Placental pericyte (primary cell): ENCODE data around the gene POTEE. TPM values are rescaled to one million over a fixed set of nuclear protein-coding genes. Genes with fewer than 3 reads are reported as not detected.

Experiments used
- small RNA-seq: library from RNA; depleted of rRNA; stranded (forward); fragments of <200 nt; gene quantifications from one replicate; pipeline ENCODE3, GENCODE V24; 2012; ENCODE audit warnings: low replicate concordance
- total RNA-seq: library from RNA; depleted of rRNA; stranded (reverse); fragments of >200 nt; gene quantifications from 2 replicates; pipeline ENCODE4 v1.2.3, GENCODE V29; 2012

The POTEE gene
- total RNA-seq, result not detected in 2 replicates

DNA sequence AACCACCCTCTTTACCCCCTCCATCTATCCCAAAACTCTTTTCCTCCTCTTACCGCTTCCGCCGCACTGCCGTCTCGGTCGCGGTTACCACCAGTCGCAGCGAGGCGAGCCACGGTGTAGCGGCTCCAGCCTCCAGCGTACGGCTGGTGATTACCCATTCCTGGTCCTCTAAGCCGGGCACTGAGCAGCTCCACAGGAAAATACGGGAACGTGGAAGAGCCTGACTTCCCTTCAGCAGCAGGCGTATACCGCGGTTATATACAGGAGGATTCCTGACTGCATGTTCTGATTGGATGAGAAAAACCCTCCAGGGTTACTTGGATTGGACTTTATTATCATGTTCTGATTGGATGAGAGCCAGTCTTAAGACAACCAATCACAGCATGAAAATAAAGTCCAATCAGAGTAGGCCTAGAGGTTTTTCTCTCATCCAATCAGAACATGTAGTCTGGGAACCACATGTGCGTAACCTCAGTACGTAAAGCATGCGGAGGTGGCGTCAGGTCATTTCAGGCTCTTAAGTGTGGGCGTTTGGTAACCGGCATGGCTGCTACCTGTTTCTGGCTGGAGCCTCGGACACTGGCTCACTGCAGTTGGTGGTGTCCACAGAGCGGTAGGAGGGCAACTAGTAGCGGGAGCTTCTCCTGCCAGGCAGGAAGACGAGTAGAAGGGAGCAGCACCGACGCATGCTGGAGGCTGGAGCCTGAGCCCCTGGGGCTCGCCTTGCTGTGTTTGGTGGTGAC, at the start of gene POTEE:
POTEE (plus strand) TSS at position 507 of the 743 bp plus-strand sequence. CDS start 8,867 bp downstream, outside the sequence.

Small RNAs within 50 kb of the gene (small RNA-seq; reads per million reads assigned to genes)
- gene AC009477.1, result not detected
- not detected for gene RNU6-127P

Other genes starting within 250 kb of the POTEE start
- gene FAM168B, start 116.1 kb upstream of the POTEE start, total RNA-seq, result 72.7 and 146 TPM in 2 replicates
- 122 and 142 TPM in 2 replicates for gene PLEKHB2, start 104.2 kb upstream of the POTEE start, total RNA-seq
- gene RAB6D, start 154.6 kb downstream of the POTEE start, total RNA-seq, result not detected in 2 replicates